Body of pancreas (tissue), 4 donors: ENCODE results near the gene GOLGA6B. TPM values are rescaled to one million over a fixed set of nuclear protein-coding genes. Genes with fewer than 3 reads are reported as not detected.
A peak's percentile ranks its signal among the peaks of the same experiment; 100 is the strongest.

Experiments used
- ATAC-seq: fragments of 150-250 bp; one replicate; pipeline ENCODE4 v1.9.1; 2016
- DNase-seq, 4 donors: peaks; one replicate each; pipeline ENCODE4 v3.0.0-alpha.2; 2019
- H3K27ac ChIP-seq, 4 donors: fragments of 200-600 bp; sonication (generic); 1 replicate in 3 of 4; 2 replicates in 1 of 4; pipeline versions ENCODE4 v1.5.1 to v1.6.1; 2016 to 2019; ENCODE audit warnings: mild to moderate bottlenecking in 1 of 4, mixed read lengths in 1 of 4, moderate library complexity in 1 of 4
- H3K27me3 ChIP-seq, 2 donors: fragments of 200-600 bp; sonication (generic); one replicate each; pipeline ENCODE4 v1.6.0; 2016; ENCODE audit warnings: mild to moderate bottlenecking in 1 of 2
- H3K36me3 ChIP-seq, 2 donors: fragments of 200-600 bp; sonication (generic); replicated peaks in 1 of 2; 2 replicates each; pipeline ENCODE4 v1.5.1; 2016; ENCODE audit warnings: low read depth in 2 of 2; ENCODE audit not compliant: insufficient read depth in 1 of 2
- H3K4me1 ChIP-seq: fragments of 200-600 bp; sonication (generic); one replicate; pipeline ENCODE4 v1.6.0; 2016
- H3K4me3 ChIP-seq, 2 donors: fragments of 200-600 bp; sonication (generic); 1 replicate in 1 of 2; 2 replicates in 1 of 2; pipeline ENCODE4 v1.5.1; 2016 to 2019
- H3K9me3 ChIP-seq, 3 donors: fragments of 200-600 bp; sonication (generic); 1 replicate in 2 of 3; 2 replicates in 1 of 3; pipeline ENCODE4 v1.5.1; 2016
- POLR2A ChIP-seq, 3 donors: fragments of 450-650 bp; IDR thresholded peaks; one replicate each; pipeline ENCODE4 v1.6.1; 2016; ENCODE audit warnings: antibody characterized with exemption in 3 of 3, mild to moderate bottlenecking in 2 of 3
- WGBS, 2 donors: methylation state at CpG; one replicate each; pipeline ENCODE4 v1.1.5; 2017; 5-methylcytosine and 5-hydroxymethylcytosine counted together
- intact Hi-C: fragments of 100-400 bp; cut with DNase I; formaldehyde crosslinking; loops from one replicate; pipeline ENCODE4 v1.15.1; 2023
- total RNA-seq, 2 donors: library from RNA; depleted of rRNA; stranded (reverse); fragments of >200 nt; gene quantifications; one replicate each; pipeline ENCODE4 v1.1.0, GENCODE V29; 2016
- TF ChIP-seq, protein P1 (sequence below), 7 experiments: fragments of 450-650 bp in 4 of 7; fragments of 200-600 bp in 3 of 7; sonication (generic) in 3 of 7; IDR thresholded peaks; one replicate each; pipeline ENCODE4 v1.5.1; 2016 to 2019; ENCODE audit warnings: antibody characterized with exemption in 7 of 7

The GOLGA6B gene
- total RNA-seq, 2 donors from 2014 or later = not detected

DNA sequence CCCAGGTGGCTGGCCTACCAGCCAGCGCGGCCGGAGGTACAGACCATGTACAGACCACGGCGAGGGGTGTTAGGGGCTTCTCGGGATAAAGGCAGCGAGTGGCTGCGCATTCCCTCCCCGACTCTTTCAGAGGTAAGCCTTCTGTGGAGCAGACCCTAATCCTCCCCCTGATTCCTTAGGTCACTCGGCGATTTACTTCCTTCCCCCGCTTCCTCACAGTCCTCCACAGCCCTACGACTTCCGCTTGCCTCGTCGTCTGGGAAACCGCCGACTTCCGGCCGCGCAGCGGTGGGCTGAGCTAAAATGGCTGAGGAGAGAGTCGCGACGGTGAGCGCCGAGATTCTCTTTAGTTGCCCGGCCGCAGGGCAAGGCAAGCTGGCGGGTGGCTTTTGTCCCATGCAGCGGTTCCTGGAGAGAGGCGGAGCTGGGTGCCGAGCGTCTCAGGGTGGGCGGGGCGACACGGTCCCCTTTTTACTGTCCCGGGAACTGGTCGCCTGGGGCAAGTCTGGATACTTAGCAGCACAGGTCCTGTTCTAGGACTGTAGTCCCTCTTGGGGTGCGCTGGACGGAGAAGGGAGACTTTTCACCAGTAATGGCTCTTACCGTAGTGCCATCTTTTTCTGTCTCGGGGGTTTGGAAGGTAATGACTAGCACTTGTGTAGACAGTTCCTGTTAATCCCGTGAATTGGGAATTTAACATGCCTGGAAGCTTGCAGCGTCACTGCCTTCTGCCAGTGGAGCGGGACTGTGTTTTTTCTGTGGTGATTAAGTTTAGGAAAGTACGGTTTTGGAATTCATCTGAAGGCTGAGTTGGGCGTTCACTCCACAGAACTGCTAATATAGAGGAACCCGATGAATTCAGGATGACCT, 31.7 kb downstream of the GOLGA6B start, which contains the start of the genes BBS4 and HIGD2B:
Gene BBS4 (plus strand): TSS at position 283 of the 870 bp plus-strand sequence. CDS start 21 bp downstream, at position 304.
Gene HIGD2B (minus strand): TSS at position 258 of the 870 bp plus-strand sequence. CDS start 9,808 bp downstream, outside the sequence.
- intact Hi-C loops = no loop called here
- no peaks in the 10 kb centered on the region for H3K9me3 ChIP-seq

DNA sequence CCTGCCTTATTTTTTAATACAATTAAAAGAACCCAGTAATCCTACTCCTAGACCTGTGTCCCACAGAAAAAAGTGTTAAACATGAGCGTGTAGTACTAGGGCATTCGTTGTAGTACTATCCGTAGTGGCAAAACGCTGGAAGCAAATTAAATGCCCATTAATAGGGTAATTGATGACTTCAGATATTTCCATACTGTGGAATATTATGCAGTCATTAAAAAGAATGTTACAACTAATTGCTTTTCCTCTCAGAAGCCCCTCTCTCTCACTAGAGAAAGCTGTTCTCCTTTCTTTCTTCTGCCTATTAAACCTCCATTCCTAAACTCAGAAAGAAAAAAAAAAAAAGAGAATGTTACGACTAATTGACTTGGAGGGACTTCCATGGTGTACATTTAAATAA, 34.2 kb downstream of the GOLGA6B start:
- no peaks in the 10 kb centered on the region for H3K27me3 ChIP-seq
- DNase-seq (no peak), ATAC-seq (no peak)
- no peaks in the 10 kb centered on the region for H3K36me3 ChIP-seq
- WGBS, 2 donors = 95% methylated on average over 5 of the region's 5 CpGs
- H3K27ac ChIP-seq = no peak overlapping the region
- H3K4me3 ChIP-seq = no peak overlapping the region
- intact Hi-C loops = no loop called here
- no peaks in the 10 kb centered on the region for H3K9me3 ChIP-seq
- peaks cover 13% of the 10 kb centered on the region for H3K4me1 ChIP-seq
- TF ChIP-seq, protein P1, sequence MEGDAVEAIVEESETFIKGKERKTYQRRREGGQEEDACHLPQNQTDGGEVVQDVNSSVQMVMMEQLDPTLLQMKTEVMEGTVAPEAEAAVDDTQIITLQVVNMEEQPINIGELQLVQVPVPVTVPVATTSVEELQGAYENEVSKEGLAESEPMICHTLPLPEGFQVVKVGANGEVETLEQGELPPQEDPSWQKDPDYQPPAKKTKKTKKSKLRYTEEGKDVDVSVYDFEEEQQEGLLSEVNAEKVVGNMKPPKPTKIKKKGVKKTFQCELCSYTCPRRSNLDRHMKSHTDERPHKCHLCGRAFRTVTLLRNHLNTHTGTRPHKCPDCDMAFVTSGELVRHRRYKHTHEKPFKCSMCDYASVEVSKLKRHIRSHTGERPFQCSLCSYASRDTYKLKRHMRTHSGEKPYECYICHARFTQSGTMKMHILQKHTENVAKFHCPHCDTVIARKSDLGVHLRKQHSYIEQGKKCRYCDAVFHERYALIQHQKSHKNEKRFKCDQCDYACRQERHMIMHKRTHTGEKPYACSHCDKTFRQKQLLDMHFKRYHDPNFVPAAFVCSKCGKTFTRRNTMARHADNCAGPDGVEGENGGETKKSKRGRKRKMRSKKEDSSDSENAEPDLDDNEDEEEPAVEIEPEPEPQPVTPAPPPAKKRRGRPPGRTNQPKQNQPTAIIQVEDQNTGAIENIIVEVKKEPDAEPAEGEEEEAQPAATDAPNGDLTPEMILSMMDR (IDR thresholded peaks at IDR 0.05) = no peak
- TF ChIP-seq POLR2A (IDR thresholded peaks at IDR 0.05) = no peak

More for the DNA sequence above, 31.7 kb downstream of the GOLGA6B start, which contains the start of the genes BBS4 and HIGD2B:
- Histone ChIP-seq H3K4me3 (peak within 1 kb of the TSS; percentile 38 to 86), H3K27me3 (no peaks in the 10 kb centered on the region), H3K36me3 (no peaks in the 10 kb centered on the region), H3K4me1 (peaks cover 13% of the 10 kb centered on the region), H3K27ac (peak within 1 kb of the TSS; percentile 76 to 99 (median 96))
- DNase-seq (peak; percentile 88 to 93 (median 90)), ATAC-seq (peak; percentile 97)
- 1% methylated on average over 31 to 49 of the region's 49 CpGs for WGBS, 2 donors
- TF ChIP-seq, protein P1 (IDR thresholded peaks at IDR 0.05) = no peak
- TF ChIP-seq POLR2A (IDR thresholded peaks at IDR 0.05) = peak; percentile 65 to 94 (median 93)

DNA sequence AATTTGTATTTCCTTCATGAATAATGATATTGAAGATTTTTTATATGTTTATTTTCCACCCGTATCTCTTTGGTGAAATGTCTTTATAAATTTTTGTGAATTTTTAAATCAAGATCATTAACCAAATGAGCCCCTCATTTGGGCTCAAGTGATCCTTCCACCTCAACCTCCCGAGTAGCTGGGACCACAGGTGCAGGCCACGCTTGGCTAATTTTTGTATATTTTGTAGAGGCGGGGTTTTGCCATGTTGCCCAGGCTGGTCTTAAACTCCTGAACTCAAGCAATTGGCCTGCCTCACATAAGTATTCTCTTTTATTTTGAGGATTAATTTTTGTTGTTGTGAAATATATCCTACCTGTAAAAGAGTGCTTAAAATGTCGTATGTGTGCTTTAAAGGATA, 36.4 kb downstream of the GOLGA6B start:
- no peak overlapping the region for H3K27ac ChIP-seq
- H3K4me3 ChIP-seq = no peak overlapping the region
- intact Hi-C loops = loop anchor here (10.0 kb wide), 1 partner anchor 66 kb away; no protein-coding TSS in a partner anchor
- WGBS, 2 donors = 85 to 86% methylated on average over 5 of the region's 5 CpGs
- TF ChIP-seq, protein P1 (IDR thresholded peaks at IDR 0.05) = no peak
- no peak for TF ChIP-seq POLR2A (IDR thresholded peaks at IDR 0.05)
- DNase-seq = no peak
- no peaks in the 10 kb centered on the region for H3K9me3 ChIP-seq
- no peak for ATAC-seq
- H3K4me1 ChIP-seq = peaks cover 7% of the 10 kb centered on the region
- H3K27me3 ChIP-seq = no peaks in the 10 kb centered on the region
- no peaks in the 10 kb centered on the region for H3K36me3 ChIP-seq

DNA sequence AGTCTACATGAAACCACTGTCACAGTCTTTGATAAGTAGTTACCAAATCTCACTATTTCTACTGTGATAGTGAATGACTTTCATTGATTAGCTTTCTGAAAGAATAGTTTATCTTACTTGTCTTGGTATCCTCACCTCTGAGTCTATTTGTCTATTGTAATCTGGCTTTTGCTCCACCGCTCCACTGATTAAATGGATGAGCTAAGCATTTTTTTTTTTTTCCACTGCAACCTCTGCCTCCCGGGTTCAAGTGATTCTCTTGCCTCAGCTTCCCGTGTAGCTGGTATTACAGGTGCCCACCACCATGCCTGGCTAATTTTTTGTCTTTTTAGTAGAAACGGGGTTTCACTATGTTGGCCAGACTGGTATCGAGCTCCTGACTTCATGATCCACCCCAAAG, 44.4 kb downstream of the GOLGA6B start:
- 80 to 83% methylated on average over 5 of the region's 5 CpGs for WGBS, 2 donors
- H3K27ac ChIP-seq = no peak overlapping the region
- ATAC-seq (no peak), DNase-seq (no peak)
- no peaks in the 10 kb centered on the region for H3K9me3 ChIP-seq
- intact Hi-C loops = loop anchor here (10.0 kb wide), 1 partner anchor 74 kb away; no protein-coding TSS in a partner anchor
- no peaks in the 10 kb centered on the region for H3K27me3 ChIP-seq
- H3K4me1 ChIP-seq = no peaks in the 10 kb centered on the region
- H3K36me3 ChIP-seq = no peaks in the 10 kb centered on the region
- no peak overlapping the region for H3K4me3 ChIP-seq
- no peak for TF ChIP-seq POLR2A (IDR thresholded peaks at IDR 0.05)
- TF ChIP-seq, protein P1 (IDR thresholded peaks at IDR 0.05) = no peak
